ENCODE results near the gene RECQL5. TPM values are rescaled to one million over a fixed set of nuclear protein-coding genes. Genes with fewer than 3 reads are reported as not detected.
A peak's percentile ranks its signal among the peaks of the same experiment; 100 is the strongest.

The RECQL5 gene
- total RNA-seq (2014; rRNA removed; shearing (Covaris generic)) = 19.6 and 23.4 TPM in 2 replicates
- polyA plus RNA-seq (2015; cell fraction: cytosol; rRNA removed) = 12.8 and 13.3 TPM in 2 replicates
- polyA plus RNA-seq (2015; cell fraction: nucleus; rRNA removed) = 104 and 130 TPM in 2 replicates

- DNase-seq (ENCODE audit: low read depth) = peak; percentile 96
Measured at GRCh38 chr17:75666959-75667790, at the start of gene RECQL5, which contains the start of gene SAP30BP. Gene RECQL5, minus strand, starts transcription at chr17:75667154. Its CDS starts 597 bp downstream, at chr17:75666557. Gene SAP30BP, plus strand, starts transcription at chr17:75667338. Its CDS starts 35 bp downstream, at chr17:75667373.

GRCh38 chr17:75712446-75712845, 45.5 kb upstream of the RECQL5 start:
- DNase-seq (ENCODE audit: low read depth) = no peak

GRCh38 chr17:75707079-75707571, 40.2 kb upstream of the RECQL5 start:
- peak; percentile 92 for DNase-seq (ENCODE audit: low read depth)

- DNase-seq (ENCODE audit: low read depth) = no peak
Measured at GRCh38 chr17:75706042-75706728, 39.2 kb upstream of the RECQL5 start.

- DNase-seq (ENCODE audit: low read depth) = no peak
Measured at GRCh38 chr17:75704963-75705875, 38.3 kb upstream of the RECQL5 start.

- peak; percentile 72 for DNase-seq (ENCODE audit: low read depth)
Measured at GRCh38 chr17:75703591-75703990, 36.6 kb upstream of the RECQL5 start.

GRCh38 chr17:75703191-75703590, 36.2 kb upstream of the RECQL5 start:
- DNase-seq (ENCODE audit: low read depth) = no peak

- no peak for DNase-seq (ENCODE audit: low read depth)
Measured at GRCh38 chr17:75701288-75701687, 34.3 kb upstream of the RECQL5 start.

- DNase-seq (ENCODE audit: low read depth) = no peak
Measured at GRCh38 chr17:75698659-75699058, 31.7 kb upstream of the RECQL5 start.

GRCh38 chr17:75697651-75698291, 30.8 kb upstream of the RECQL5 start:
- DNase-seq (ENCODE audit: low read depth) = no peak

GRCh38 chr17:75695830-75696271, 28.9 kb upstream of the RECQL5 start:
- no peak for DNase-seq (ENCODE audit: low read depth)

- DNase-seq (ENCODE audit: low read depth) = peak; percentile 57
Measured at GRCh38 chr17:75695141-75695829, 28.3 kb upstream of the RECQL5 start.

- no peak for DNase-seq (ENCODE audit: low read depth)
Measured at GRCh38 chr17:75694536-75694935, 27.6 kb upstream of the RECQL5 start.

GRCh38 chr17:75693500-75694481, 26.8 kb upstream of the RECQL5 start:
- DNase-seq (ENCODE audit: low read depth) = peak; percentile 99

GRCh38 chr17:75692976-75693375, 26.0 kb upstream of the RECQL5 start:
- DNase-seq (ENCODE audit: low read depth) = no peak

GRCh38 chr17:75691801-75692626, 25.1 kb upstream of the RECQL5 start:
- DNase-seq (ENCODE audit: low read depth) = no peak

- DNase-seq (ENCODE audit: low read depth) = peak; percentile 99
Measured at GRCh38 chr17:75691371-75691791, 24.4 kb upstream of the RECQL5 start.
